GM21390 (cell line): Measurements from ENCODE around the gene BCOR.

Experiments
- ATAC-seq: cut with Tn5 transposase; IDR thresholded peaks from one replicate; pipeline ENCODE4 v1.9.1; 2021; ENCODE audit not compliant: unreplicated experiment

BCOR gene

DNA sequence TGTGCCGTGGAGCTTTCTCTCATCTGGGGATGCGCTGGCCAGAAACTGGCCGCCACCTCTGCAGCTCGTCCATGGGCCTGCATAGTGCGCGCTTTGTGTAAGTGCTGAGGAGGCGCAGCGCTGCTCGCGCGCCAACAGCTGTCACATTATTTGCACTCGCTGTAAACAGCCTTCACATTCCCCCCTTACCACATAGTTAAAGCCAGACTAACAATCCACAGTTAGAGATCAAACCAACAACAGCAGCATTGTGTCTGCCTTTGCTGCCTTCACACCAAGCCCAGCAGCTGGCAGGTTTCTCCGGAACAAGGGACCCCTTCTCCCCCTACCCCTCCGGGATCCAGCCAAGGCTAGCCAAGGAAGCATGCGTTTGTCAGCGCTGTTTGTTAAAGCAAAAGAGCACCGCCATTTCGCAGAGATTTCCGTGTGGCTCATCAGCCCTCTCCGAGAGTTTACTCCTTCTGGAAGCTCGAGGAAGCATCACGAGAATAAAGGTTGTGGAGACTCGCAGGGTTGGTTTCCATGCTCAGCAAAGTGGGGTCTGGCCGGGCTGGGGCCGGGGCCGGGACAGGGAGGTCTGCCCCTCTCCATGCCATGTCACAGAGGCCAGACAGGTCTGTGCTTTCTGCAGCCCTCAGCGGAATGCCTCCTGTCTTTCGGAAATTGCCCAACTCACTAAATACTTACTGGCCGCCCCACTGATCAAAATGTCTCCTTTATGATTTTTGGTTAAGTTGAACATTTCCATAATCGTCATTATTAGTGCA is 11.0 kb downstream of the BCOR start:
- no peak for ATAC-seq

DNA sequence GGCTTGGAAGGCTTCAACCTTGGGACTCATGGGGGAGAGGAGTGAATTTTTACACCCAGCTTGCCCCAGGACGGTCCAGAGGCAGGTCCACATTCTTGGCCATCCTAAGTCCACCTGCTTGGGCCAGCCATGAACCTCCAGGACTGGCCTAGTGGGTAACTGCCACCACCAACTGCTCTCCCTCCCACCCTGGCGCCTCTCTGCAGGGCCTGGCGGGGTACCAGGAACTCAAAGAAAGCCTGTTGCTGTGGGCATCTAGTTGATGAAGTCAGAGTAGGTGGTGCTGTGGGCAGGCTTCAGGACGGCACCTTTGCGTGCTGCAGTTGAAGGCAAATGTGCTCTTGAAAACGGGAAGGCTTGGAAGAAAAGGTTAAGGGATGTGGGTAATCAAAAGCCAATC is 12.0 kb downstream of the BCOR start:
- ATAC-seq, result no peak

DNA sequence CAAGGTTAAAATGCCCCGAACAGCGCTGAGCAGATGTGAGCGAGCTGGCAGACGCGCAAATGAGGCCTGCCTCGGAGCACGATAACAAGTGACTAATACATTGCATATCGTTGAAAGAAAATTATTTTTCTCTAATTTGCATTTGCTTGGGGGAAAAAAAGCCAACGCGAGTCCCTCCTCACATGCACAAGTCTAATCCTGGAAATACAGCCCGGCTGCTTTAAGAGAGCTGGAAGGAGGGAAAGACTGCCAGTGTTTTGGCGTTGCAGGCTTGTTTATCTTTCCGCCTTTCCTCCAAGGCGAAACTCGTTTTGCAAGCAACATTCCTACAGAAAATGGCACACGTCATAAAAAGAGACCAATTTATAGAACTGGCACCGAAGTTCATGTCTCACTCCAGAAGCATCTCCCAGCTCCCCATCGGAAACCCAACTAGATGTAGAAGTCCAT is 12.6 kb downstream of the BCOR start:
- ATAC-seq, result no peak

- ATAC-seq, result no peak
These were observed 13.2 kb downstream of the BCOR start for GRCh38 chrX:40084471-40085101.

GRCh38 chrX:40083979-40084359 is 13.8 kb downstream of the BCOR start:
- ATAC-seq, result no peak

GRCh38 chrX:40083120-40083978 is 14.4 kb downstream of the BCOR start:
- no peak for ATAC-seq

- no peak for ATAC-seq
These were observed 15.2 kb downstream of the BCOR start for GRCh38 chrX:40082447-40083119.

DNA sequence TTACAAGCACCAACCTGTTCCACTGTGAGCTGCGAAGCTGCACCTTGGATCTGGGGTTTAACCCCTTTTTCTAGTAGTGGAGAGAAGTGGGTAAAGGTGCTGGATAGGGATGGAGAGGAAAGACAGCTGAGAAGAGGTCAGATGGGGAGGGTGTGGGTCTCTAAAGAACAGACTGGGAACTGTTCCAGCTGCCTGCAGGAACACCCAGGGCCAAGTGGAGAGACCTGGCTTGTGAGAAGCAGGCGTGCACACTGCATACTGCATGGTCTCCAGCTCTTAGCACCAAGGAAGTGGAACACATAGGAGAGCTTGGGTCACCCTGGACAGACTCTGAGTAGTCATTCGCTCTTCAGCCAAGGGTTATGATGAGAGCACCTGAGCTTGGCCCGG is 16.1 kb downstream of the BCOR start:
- no peak for ATAC-seq

GRCh38 chrX:40080894-40081678 is 16.7 kb downstream of the BCOR start:
- no peak for ATAC-seq

- no peak for ATAC-seq
These were observed 18.2 kb downstream of the BCOR start for GRCh38 chrX:40079572-40079971.

GRCh38 chrX:40078489-40079227 is 19.1 kb downstream of the BCOR start:
- no peak for ATAC-seq

DNA sequence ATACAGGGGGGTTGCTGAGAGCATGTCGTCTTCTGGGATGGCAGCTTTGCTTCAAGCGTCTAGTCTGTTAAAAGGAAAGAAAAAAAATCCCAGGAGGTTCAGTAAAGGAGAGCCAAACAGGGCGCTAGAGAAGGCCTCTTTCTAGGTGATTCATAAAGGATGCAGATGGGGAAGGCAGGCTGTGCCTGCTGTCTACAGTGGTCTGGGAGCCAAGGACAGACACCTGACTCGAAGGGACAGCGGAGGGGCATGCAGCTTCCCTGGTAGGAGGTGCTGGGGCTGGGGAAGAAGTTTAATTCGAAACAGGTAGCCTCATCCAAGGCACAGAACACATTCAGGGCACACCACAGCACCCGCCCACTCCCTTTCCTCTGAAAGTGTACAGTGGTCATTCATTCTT is 19.9 kb downstream of the BCOR start:
- ATAC-seq, result no peak

GRCh38 chrX:40076750-40077575 is 20.8 kb downstream of the BCOR start:
- no peak for ATAC-seq

- no peak for ATAC-seq
These were observed 22.8 kb downstream of the BCOR start for GRCh38 chrX:40074959-40075332.

GRCh38 chrX:40074080-40074958 is 23.4 kb downstream of the BCOR start:
- ATAC-seq, result no peak

DNA sequence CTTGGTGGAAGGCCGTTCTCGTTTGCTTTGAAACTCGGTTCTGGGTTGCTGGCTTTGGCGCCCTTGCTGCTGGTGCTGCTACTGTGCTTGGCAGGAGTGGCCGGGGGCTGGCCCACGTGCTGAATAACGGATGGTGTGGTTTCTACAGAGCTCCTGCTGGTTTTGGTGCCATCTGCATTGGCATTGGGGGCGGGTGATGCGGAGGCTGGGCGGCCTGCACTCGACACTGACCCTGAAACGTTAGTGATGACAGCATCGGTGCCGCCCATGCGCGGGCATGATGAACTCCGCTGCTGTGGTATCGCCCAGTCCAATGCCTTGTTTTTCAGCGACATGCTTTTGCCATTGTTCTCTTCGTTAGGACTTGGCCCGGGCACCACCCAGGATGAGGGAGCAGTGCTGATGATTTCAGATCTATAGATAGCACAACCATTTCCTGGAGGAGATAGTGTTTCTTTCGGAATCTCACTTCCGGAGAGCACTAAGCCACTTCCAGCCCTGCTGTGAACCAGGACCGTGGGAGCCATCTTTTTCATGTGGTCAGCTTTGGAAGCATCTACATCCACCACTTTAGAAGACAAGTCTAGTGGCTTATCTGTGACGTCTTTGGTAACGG is 24.2 kb downstream of the BCOR start:
- no peak for ATAC-seq

GRCh38 chrX:40072246-40072645 is 25.5 kb downstream of the BCOR start:
- ATAC-seq, result no peak

GRCh38 chrX:40068048-40068447 is 29.7 kb downstream of the BCOR start:
- ATAC-seq, result no peak
